ENCODE data around the gene RAB13.
"Not testable (repeated sequence)": the region's sequence is repeated elsewhere in the genome, so short reads cannot be mapped to it uniquely, and the experiment has no call there.

RAB13 gene

GRCh38 chr1:153985941-153986761 lies at the start of gene RAB13:
TSS of gene RAB13 (minus strand) at chr1:153986339. CDS start at chr1:153986236, 103 bp downstream.
- DNase-seq = no peak

DNA sequence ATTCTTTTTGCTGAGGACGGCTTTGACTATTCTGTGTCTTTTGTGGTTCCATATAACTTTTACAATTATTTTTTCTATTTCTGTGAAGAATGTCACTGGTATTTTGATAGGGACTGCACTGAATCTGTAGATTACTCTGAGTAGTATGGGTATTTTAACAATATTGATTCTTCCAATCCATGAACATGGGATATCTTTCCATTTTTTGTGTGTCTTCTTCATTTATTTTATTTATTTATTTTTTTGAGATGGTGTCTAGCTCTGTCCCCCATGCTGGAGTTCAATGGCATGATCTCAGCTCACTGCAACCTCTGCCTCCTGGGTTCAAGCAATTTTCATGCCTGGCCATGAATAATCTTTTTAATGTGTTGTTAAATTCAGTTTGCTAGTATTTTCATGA lies 47.6 kb upstream of the RAB13 start:
- DNase-seq = not testable (repeated sequence)

DNA sequence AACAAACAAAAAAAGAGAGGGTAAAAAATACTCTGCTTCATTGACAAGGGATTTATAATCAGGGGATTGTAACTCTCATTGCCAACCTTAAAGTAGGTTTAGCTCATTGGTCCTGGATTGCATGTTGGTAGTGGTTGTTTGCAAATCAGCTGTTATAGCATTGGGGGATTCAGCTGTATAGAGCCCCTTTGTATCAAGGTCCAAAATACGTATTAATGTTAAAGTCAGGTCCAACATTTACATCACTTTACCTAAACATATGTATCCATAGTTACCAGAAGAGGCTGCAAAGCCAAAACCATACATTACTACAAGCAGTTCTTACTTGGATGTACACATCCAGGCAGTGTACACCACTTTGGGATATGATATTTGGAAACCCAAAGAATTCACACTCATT lies 33.8 kb upstream of the RAB13 start:
- DNase-seq = no peak

DNA sequence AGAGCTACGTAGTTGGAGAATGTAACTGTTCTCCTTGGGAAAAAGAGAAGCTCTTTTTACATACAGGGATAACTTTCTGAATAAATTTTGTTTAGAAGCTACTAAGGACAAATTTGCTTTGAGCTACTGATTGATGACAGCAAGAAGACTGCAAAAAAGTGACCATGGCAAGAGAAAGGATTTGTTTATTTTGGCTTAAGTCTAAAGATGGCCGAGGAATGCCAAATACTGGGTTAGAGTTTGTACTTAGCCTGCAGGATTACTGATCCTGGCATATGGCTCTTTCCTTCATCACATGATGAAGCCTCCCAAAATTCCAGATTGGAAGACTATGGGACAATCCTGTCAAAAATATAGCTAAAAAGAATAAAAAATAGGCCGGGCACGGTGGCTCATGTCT lies 33.1 kb upstream of the RAB13 start:
- no peak for DNase-seq

DNA sequence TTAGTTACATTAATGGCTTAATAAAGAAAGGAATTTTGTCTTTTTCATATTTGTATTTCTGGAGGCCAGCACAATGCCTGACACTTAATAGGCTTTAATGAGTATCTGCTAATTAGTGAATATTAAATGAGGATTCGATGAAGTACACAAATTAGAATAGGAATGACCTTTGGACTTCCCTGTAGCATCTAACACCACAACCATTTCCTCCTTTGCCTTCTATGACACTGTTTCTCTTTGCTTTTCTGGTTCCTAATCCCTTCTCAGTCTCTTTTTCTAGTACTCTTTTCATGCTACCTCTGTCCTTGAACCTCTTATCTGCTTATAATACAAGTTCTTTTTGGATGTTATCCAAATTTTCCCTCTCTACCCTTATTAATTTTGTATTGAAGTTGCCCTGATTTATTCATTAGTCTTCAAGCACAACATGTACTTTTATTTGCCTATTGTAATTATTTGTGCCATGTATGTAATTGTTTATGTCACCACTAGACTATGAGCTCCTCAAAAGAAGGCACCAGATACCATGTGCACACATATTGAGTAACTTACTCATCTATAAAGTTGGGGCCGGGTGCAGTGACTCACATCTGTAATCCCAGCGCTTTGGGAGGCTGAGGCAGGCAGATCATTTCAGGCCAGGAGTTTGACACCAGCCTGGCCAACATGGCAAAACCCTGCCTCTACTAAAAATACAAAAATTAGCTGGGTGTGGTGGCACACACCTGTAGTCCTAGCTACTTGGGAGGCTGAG lies 28.2 kb upstream of the RAB13 start:
- no peak for DNase-seq

DNA sequence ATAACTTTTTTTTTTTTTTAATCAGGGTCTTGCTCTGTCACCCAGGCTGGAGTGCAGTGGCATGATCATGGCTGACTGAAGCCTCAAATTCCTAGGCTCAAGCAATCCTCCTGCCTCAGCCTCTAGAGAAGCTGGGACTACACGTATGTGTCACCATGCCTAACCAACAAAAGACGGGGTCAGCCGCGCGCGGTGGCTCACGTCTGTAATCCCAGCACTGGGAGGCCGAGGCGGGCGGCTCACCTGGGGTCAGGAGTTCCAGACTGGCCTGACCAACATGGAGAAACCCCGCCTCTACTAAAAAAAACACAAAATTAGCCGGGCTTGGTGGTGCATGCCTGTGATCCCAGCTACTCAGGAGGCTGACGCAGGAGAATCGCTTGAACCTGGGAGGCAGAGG lies 26.4 kb upstream of the RAB13 start:
- DNase-seq = not testable (repeated sequence)

- no peak for DNase-seq
These were observed 26.0 kb upstream of the RAB13 start for GRCh38 chr1:154012129-154012528.

DNA sequence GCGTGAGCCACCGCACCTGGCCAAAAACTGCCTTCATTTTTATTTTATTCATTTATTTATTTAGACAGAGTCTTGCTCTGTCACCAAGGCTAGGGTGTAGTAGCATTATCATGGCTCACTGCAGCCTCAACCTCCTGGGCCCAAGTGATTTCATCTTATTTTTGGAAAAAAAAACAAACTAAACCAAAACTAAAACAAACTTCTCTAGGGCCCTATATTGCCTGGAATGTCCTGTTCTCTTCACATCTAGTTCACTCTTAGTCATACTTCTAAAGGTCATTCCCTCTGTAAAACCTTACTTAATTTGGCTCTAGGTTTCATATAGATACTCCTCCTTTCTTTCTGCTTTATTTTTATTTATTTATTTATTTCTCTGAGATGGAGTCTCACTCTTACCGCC lies 20.0 kb upstream of the RAB13 start:
- no peak for DNase-seq

GRCh38 chr1:154000420-154000819 lies 14.3 kb upstream of the RAB13 start:
- no peak for DNase-seq

DNA sequence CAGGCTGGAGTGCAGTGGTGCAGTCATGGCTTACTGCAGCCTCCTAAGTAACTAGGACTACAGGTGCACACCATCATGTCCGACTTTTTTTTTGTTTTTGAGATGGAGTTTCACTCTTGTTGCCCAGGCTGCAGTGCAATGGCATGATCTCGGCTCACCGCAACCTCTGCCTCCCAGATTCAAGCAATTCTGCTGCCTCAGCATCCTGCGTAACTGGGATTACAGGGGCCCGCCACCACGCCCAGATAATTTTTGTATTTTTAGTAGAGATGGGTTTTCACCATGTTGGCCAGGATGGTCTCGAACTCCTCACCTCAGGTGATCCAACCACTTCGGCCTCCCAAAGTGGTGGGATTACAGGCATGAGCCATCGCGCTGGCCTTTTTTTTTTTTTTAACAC lies 10.7 kb upstream of the RAB13 start:
- not testable (repeated sequence) for DNase-seq

- DNase-seq = no peak
These were observed 9.5 kb upstream of the RAB13 start for GRCh38 chr1:153995640-153996039.

GRCh38 chr1:153995202-153995601 lies 9.1 kb upstream of the RAB13 start:
- DNase-seq = no peak

DNA sequence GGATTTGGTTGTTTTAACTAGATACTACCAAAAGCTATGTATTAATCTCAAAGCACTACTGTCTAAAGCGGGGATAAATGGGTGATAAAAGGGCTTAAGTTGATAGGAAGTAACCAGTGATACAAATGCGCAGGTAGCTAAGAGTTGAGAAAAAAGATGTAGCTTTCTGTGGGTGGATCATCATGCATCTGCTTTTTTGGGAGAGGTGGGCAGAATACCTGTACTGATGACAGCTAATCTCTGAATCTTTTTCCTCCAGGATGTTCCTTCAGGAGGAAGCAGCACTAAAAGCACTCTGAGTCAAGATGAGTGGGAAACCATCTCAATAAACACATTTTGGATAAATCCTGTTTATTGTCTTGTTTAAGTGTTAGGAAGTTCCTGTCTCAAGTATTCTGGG lies 5.7 kb upstream of the RAB13 start:
- no peak for DNase-seq

DNA sequence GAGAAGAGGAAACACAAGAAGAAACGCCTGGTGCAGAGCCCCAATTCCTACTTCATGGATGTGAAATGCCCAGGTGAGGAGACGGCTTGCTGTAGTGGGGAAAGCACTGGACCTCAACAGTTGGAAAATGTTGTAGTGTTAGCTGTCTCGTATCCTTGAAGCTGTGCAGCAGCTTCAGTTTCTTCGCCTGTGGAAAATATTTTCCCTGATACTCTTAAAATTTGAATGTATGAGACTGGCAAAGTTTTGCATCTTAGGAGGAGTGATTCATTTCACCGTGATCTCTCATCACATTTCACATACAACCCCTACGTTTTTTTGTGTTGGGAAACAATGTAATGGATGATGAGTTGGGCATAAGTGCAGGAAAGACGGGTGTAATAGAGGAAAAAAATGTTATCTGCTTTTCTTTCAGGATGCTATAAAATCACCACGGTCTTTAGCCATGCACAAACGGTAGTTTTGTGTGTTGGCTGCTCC lies 5.1 kb upstream of the RAB13 start:
- no peak for DNase-seq

DNA sequence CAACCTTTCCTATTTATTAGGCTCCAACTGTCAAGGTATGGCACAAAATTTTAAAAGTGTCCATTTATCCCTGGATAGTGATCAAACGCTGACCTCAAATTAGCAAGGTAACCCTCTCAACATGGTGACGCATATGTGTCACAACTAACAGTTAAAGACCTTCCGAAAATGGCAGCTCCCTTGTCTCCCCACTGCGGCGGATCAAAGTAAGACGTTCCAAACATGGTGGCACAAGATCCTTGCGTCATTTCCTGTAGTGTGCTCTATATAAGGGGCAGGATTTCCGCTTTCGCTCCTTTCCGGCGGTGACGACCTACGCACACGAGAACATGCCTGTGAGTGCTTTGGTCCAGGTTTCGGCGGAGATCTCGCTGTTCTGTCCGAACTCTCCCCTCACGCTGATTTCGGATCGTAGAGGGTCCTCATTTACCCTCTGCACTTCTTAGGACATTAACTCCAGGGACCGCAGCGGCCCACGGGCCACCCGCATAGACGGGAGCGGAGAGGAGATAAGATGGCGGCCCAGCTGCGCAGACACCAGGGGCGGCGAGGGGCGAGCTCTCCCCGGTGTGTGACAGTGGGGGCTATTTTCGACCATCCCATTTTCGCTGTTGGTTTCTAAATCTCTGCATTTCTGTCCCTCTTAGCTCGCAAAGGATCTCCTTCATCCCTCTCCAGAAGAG lies 4.5 kb upstream of the RAB13 start, which contains the start of gene RPS27:
Gene RPS27 (plus strand): TSS at position 295 of the 683 bp plus-strand sequence. CDS start 35 bp downstream, at position 330.
- peak; percentile 74 for DNase-seq

- no peak for DNase-seq
These were observed 1.5 kb upstream of the RAB13 start for GRCh38 chr1:153987621-153988020.

DNA sequence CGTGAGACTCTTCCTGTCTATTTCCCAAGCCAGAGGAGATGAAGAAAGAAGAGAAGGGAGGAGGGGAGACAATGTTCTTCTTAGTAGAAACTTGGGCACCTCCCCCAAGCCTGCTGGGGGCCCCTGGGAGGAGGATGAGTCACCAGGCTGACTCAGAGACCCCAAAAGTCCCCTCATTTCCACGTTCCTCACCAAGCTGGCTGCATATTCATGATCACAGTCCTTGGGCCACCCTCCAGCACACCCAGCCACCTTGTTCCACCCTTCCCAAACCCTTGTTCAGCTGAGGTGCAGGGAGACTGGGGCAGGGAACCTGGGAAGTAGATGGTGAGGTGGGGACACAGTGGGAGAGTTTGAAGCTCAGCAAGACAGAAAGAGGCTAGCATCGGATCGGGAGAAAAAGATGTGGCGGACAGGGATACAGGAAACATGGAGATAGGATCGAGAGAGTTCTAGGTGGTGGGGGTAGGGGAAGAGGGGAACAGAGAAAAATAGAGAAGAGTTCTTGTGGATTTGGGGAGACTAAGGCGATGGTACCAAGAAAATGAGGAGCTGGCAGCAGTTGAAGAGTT lies 712 bp downstream of the RAB13 start:
- DNase-seq = no peak

GRCh38 chr1:153984123-153984894 lies 1.8 kb downstream of the RAB13 start:
- DNase-seq = no peak

DNA sequence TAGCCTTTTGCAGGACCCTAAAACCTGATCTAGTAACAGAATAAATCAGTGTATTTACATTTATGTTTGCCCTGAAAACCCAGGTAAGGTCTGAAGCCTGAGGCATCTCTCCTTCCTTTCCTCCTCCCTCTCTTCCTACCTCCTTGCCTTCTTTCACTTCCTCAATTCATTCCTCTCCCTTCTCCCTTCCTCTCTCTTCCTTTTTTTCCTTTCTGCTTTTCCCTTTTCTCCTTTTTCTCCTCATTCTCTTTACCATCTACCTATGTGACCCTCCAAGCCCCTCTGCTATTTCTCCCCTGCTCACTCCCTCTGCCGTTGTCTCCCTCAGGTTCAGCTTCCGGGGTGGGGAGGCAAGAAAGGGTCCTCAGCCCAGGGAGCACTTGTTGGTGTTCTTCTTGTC lies 4.4 kb downstream of the RAB13 start:
- not testable (repeated sequence) for DNase-seq

DNA sequence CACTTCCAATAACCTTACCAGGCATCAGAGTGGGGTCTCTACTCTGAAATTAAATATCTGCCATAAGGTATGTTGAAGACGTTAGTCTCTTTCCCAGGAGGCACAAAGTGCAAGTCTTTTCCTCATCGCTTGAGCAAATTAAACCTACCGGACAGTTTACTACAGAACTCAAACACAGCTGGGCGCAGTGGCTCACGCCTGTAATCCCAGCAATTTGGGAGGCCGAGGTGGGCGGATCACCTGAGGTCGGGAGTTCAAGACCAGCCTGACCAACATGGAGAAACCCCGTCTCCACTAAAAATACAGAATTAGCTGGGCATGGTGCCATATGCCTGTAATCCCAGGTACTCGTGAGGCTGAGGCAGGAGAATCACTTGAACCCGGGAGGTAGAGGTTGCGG lies 7.0 kb downstream of the RAB13 start:
- not testable (repeated sequence) for DNase-seq

- no peak for DNase-seq
These were observed 7.7 kb downstream of the RAB13 start for GRCh38 chr1:153978274-153978909.

Measured in NCI-H524 treated with DMSO at 0.1 percent for 48 hours (cell line).